Right lobe of liver (tissue), 6 donors: Measurements from ENCODE around the gene TNS3. TPM values are rescaled to one million over a fixed set of nuclear protein-coding genes. Genes with fewer than 3 reads are reported as not detected.

ENCODE experiments used
- ATAC-seq, 4 donors: fragments of 200-7000 bp; cut with Tn5 transposase; one replicate each; pipeline ENCODE4 v1.9.1; 2020; ENCODE audit warnings: mild to moderate bottlenecking in 4 of 4, moderate library complexity in 4 of 4
- DNase-seq, 3 donors: peaks; one replicate each; pipeline ENCODE4 v3.0.0-alpha.2; 2020
- H3K27ac ChIP-seq, 3 donors: fragments of 200-600 bp; one replicate each; pipeline ENCODE4 v1.8.0; 2022
- H3K27me3 ChIP-seq, 2 donors: fragments of 200-600 bp; one replicate each; pipeline ENCODE4 v1.8.0; 2022
- H3K36me3 ChIP-seq, 4 donors: fragments of 200-600 bp; sonication (generic) in 1 of 4; one replicate each; pipeline versions ENCODE4 v1.5.1 to v1.8.0; 2017 to 2022; ENCODE audit warnings: control low read depth in 1 of 4
- H3K4me1 ChIP-seq, 4 donors: fragments of 200-600 bp; sonication (generic) in 1 of 4; one replicate each; pipeline versions ENCODE4 v1.5.1 to v1.8.0; 2017 to 2022; ENCODE audit warnings: control low read depth in 1 of 4
- H3K4me3 ChIP-seq, 3 donors: fragments of 200-600 bp; one replicate each; pipeline ENCODE4 v1.8.0; 2022
- H3K9me3 ChIP-seq, 4 donors: fragments of 200-600 bp; sonication (generic) in 1 of 4; one replicate each; pipeline versions ENCODE4 v1.5.1 to v1.8.0; 2017 to 2022; ENCODE audit warnings: control low read depth in 1 of 4
- POLR2A ChIP-seq: fragments of 450-650 bp; IDR thresholded peaks from one replicate; pipeline ENCODE4 v1.6.1; 2017; ENCODE audit warnings: antibody characterized with exemption, mild to moderate bottlenecking
- WGBS: methylation state at CpG from one replicate; pipeline ENCODE4 v1.1.6; 2018; ENCODE audit warnings: low coverage, low lambda C conversion rate; ENCODE audit not compliant: insufficient coverage; ENCODE audit errors: missing lambda C conversion rate; 5-methylcytosine and 5-hydroxymethylcytosine counted together
- intact Hi-C, 2 donors: fragments of 100-400 bp; cut with DNase I; formaldehyde crosslinking; loops; one replicate each; pipeline versions ENCODE4 v1.11.2 to v1.14.1; 2022
- total RNA-seq, 6 experiments: library from RNA; depleted of rRNA in 2 of 6; stranded (reverse); fragments of >200 nt in 2 of 6; fragmentation: NEBNext Ultra II Directional in 3 of 6; extraction: Animal tissue kit (Norgen Biotek cat#: 25700) in 3 of 6; gene quantifications; one replicate each; pipeline versions ENCODE4 v1.1.0 to v1.2.4, GENCODE V29; 2016 to 2023
- TF ChIP-seq, protein P1 (sequence below), 4 donors: fragments of 200-600 bp in 3 of 4; fragments of 450-650 bp in 1 of 4; IDR thresholded peaks; one replicate each; pipeline versions ENCODE4 v1.5.1 to v1.8.0; 2016 to 2022; ENCODE audit warnings: antibody characterized with exemption in 4 of 4, mild to moderate bottlenecking in 2 of 4
- donor health status: DM: no; HTN: yes; CAD: no.
- donor health status: DM: no; HTN: no; CAD: no.
- donor health status: DM: no; HTN: no; CAD: no.
- donor health status: DM: no; HTN: yes; CAD: no.
- donor health status: DM: no; HTN: yes; CAD: no.

The TNS3 gene
- total RNA-seq, 6 experiments from 2014 or later = 51.2 to 95.0 (median 58.4) TPM

DNA sequence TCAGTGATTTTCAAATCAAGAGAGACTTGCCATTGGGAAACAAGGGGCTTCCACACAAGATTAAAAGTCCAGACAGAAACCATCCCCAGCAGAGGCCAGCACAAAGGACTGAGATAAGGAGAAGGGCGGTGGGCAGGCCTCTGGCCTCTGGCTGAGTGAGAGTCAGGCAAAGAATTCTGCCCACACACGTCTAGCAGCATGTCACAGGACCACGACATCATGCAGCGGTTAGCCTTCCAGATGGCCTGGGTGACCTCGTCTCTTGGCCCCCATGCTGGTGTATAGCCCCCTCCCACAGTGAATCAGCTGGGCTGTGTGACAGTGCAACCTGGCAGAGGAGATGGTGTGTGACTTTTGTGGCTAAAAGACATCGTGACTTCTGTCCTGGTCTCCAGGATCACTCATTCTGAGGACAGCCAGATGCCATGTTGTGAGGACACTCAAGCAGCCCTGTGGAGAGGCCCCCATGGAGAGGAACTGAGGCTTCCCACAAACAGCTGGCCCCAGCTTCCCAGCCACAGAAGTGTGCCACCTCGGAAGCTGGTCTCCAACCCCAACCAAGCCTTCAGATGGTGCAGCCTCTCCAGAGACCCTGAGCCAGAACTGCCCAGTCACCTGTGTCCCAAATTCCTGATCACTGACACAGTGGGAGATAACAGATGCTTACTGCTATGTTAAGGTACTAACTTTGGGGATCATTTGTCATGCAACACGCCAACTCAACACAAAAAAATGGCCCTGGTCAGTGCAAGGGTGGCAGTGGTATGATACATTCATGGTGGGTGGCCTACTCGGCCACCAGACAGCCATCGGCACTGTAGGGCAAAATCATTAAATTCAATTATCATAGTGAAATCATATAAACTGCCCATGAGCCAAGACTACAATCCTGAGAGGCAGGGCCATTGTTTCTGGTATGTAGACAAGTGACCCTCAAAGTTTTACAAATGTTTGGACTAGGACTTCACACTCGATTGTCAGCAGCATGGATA lies 73.2 kb downstream of the TNS3 start:
- Histone ChIP-seq H3K9me3 (no peaks in the 10 kb centered on the region), H3K36me3 (peaks cover 0 to 13% (median 3%) of the 10 kb centered on the region in 4 donors), H3K4me3 (no peak overlapping the region), H3K27me3 (no peaks in the 10 kb centered on the region), H3K27ac (no peak overlapping the region), H3K4me1 (peaks cover 0 to 46% (median 15%) of the 10 kb centered on the region in 4 donors)
- peak in 1 of 3 donors; percentile 52 for DNase-seq
- WGBS = 63% methylated on average over 1 of the region's 11 CpGs
- intact Hi-C loops = no loop called here
- ATAC-seq = peak in 1 of 4 donors; percentile 53
- no peak for TF ChIP-seq POLR2A
- TF ChIP-seq, protein P1, sequence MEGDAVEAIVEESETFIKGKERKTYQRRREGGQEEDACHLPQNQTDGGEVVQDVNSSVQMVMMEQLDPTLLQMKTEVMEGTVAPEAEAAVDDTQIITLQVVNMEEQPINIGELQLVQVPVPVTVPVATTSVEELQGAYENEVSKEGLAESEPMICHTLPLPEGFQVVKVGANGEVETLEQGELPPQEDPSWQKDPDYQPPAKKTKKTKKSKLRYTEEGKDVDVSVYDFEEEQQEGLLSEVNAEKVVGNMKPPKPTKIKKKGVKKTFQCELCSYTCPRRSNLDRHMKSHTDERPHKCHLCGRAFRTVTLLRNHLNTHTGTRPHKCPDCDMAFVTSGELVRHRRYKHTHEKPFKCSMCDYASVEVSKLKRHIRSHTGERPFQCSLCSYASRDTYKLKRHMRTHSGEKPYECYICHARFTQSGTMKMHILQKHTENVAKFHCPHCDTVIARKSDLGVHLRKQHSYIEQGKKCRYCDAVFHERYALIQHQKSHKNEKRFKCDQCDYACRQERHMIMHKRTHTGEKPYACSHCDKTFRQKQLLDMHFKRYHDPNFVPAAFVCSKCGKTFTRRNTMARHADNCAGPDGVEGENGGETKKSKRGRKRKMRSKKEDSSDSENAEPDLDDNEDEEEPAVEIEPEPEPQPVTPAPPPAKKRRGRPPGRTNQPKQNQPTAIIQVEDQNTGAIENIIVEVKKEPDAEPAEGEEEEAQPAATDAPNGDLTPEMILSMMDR (IDR thresholded peaks at IDR 0.05) = no peak

DNA sequence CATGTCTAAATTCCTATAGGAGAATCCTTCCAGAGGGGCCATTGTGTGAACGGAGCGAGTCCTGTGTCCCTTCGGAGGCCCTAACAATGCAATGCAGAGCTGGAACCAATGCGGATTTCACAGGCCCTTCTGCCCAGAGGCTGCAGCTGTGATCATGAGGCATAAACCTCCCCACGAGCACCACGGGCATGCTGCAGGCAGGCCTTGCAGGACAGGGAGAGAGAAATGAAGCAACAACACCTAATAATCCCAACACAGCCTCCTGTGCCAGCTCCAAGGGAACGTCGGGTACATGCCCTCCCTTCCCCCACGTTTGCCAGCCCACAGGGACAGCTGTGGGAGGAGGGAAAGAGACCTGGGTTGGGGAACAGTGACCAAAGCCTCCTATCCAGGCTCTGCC lies 74.4 kb downstream of the TNS3 start:
- intact Hi-C loops = no loop called here
- H3K9me3 ChIP-seq = no peaks in the 10 kb centered on the region
- peak; percentile 45 to 87 (median 83) for ATAC-seq
- no peak for TF ChIP-seq POLR2A
- TF ChIP-seq, protein P1 (IDR thresholded peaks at IDR 0.05) = no peak
- 19% methylated on average over 3 of the region's 9 CpGs for WGBS
- peak in 2 of 3 donors; percentile 68 to 85 for DNase-seq
- peak overlapping the region in 2 of 3 donors; percentile 38 to 41 for H3K27ac ChIP-seq
- H3K36me3 ChIP-seq = peaks cover 0 to 16% (median 3%) of the 10 kb centered on the region in 4 donors
- no peak overlapping the region for H3K4me3 ChIP-seq
- peaks cover 0 to 34% (median 11%) of the 10 kb centered on the region in 4 donors for H3K4me1 ChIP-seq
- no peaks in the 10 kb centered on the region for H3K27me3 ChIP-seq

DNA sequence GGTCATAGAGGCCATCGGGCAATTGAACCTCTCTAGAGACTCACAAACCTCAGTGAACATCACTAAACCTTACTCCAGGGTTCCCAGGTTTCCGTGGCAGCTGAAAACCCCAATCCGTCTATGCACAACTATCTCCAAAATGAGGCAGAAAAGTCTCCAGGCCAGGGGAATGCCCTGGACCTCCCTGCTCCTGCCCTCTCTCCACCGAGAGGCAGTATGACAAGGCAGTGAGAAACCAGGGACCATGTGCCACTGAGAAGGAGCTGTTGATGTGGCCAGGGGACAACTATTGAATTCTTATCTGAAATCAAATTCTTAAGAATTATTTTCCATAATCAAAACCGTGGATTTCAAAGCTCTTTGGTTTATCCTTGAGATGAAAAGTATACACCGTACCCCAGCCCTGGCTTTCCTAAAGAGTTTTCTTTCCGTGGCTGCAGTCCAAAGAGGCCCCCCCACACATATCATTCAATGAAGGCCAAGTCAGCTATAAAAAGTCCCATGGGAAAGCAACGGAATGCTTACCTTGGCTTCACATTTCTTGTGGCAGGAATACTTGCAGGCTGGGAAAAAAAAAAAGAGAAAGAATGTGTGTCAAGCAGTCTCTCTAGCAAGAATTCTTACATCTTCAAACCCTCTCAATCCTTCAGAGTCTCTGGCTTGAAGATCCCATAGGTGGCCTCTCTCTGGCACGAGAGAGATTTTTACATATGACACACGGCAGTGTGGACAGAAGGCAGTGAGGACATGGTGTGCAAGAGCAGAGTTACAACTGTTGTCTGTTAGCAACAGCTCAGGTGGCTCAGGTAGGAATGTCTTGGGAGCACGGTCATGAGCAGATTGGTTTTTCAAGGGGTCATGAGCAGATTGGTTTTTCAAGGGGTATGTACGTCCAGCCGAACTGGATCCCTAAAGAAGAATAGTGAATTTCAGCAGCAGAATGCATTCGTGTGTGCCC lies 75.2 kb downstream of the TNS3 start:
- no peak for TF ChIP-seq POLR2A
- TF ChIP-seq, protein P1 (IDR thresholded peaks at IDR 0.05) = no peak
- no peak for ATAC-seq
- 74% methylated on average over 11 of the region's 14 CpGs for WGBS
- no peak for DNase-seq
- Histone ChIP-seq H3K4me1 (peaks cover 0 to 26% (median 6%) of the 10 kb centered on the region in 4 donors), H3K9me3 (no peaks in the 10 kb centered on the region), H3K27me3 (no peaks in the 10 kb centered on the region), H3K4me3 (no peak overlapping the region), H3K36me3 (peaks cover 0 to 16% (median 3%) of the 10 kb centered on the region in 4 donors), H3K27ac (peak overlapping the region in 1 of 3 donors; percentile 41)
- intact Hi-C loops = no loop called here

DNA sequence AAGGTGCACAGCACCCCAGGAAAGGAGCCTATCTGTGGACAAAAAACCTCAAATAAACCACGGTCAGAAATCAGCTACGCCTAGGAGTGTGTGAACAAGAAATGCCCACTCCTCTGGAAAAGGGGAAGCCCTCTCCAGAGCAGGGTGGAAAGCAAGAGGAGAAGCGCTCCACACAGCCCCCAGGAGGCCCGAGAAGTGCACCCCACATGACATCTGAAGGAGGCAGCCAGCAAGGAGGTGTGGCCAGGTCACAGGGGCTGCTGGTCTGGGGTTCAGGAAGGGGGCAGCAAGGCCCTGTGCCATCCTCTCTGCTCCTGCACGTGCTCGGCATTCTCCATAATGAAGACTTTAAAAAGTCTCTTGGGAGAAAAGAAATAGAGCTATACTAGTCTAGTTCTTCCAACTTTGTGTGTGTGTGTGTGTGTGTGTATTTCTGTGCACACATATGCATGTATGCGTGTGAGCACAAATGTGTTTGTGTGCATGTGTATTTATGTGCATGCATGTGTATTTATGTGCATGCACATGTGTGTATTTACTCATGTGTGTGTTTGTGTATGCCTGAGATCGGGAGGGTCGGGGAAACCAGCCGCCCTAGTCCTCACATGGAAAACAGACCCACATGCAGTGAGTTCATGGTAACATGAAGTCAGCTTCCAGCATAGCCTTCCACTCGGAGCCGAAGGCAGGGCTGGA lies 76.5 kb downstream of the TNS3 start:
- Histone ChIP-seq H3K27me3 (no peaks in the 10 kb centered on the region), H3K4me3 (no peak overlapping the region), H3K9me3 (no peaks in the 10 kb centered on the region), H3K36me3 (peaks cover 0 to 16% (median 3%) of the 10 kb centered on the region in 4 donors), H3K27ac (no peak overlapping the region), H3K4me1 (peaks cover 0 to 18% (median 6%) of the 10 kb centered on the region in 4 donors)
- no peak for DNase-seq
- intact Hi-C loops = no loop called here
- 87% methylated on average over 9 of the region's 12 CpGs for WGBS
- no peak for TF ChIP-seq POLR2A
- TF ChIP-seq, protein P1 (IDR thresholded peaks at IDR 0.05) = no peak
- ATAC-seq = no peak
